Parathyroid adenoma (tissue), 2 donors: ENCODE results near the gene PLEKHA8.

Source experiments
- H2AFZ ChIP-seq: fragments of 300-600 bp; sonication (generic); one replicate; pipeline ENCODE4 v1.7.0; 2017; ENCODE audit warnings: antibody characterized with exemption, mild to moderate bottlenecking
- H3K27ac ChIP-seq: fragments of 300-600 bp; sonication (generic); one replicate; pipeline ENCODE4 v1.7.0; 2017
- H3K27me3 ChIP-seq: fragments of 300-600 bp; sonication (generic); one replicate; pipeline ENCODE4 v1.7.0; 2017; ENCODE audit warnings: low read length; ENCODE audit not compliant: control insufficient read depth, insufficient read depth
- H3K36me3 ChIP-seq: fragments of 300-600 bp; sonication (generic); one replicate; pipeline ENCODE4 v1.7.0; 2017; ENCODE audit warnings: low read length; ENCODE audit not compliant: control insufficient read depth, insufficient read depth
- H3K4me1 ChIP-seq: fragments of 300-600 bp; sonication (generic); one replicate; pipeline ENCODE4 v1.7.0; 2017; ENCODE audit warnings: control low read depth
- H3K4me2 ChIP-seq: fragments of 300-600 bp; sonication (generic); one replicate; pipeline ENCODE4 v1.7.0; 2017; ENCODE audit warnings: low read length
- H3K4me3 ChIP-seq: fragments of 300-600 bp; sonication (generic); one replicate; pipeline ENCODE4 v1.7.0; 2017; ENCODE audit warnings: low read depth, low read length
- H3K79me2 ChIP-seq: fragments of 300-600 bp; sonication (generic); one replicate; pipeline ENCODE4 v1.7.0; 2017; ENCODE audit warnings: control low read depth
- H3K9ac ChIP-seq: fragments of 300-600 bp; sonication (generic); one replicate; pipeline ENCODE4 v1.7.0; 2017; ENCODE audit warnings: mild to moderate bottlenecking
- H3K9me3 ChIP-seq: fragments of 300-600 bp; sonication (generic); one replicate; pipeline ENCODE4 v1.7.0; 2017; ENCODE audit warnings: low read length; ENCODE audit not compliant: control insufficient read depth
- TF ChIP-seq, protein P1 (sequence below): fragments of 300-600 bp; sonication (generic); IDR thresholded peaks from one replicate; pipeline ENCODE4 v1.7.0; 2017; ENCODE audit warnings: antibody characterized with exemption, mild to moderate bottlenecking
- donor health status: primary hyperparathyroidism.

PLEKHA8 gene

DNA sequence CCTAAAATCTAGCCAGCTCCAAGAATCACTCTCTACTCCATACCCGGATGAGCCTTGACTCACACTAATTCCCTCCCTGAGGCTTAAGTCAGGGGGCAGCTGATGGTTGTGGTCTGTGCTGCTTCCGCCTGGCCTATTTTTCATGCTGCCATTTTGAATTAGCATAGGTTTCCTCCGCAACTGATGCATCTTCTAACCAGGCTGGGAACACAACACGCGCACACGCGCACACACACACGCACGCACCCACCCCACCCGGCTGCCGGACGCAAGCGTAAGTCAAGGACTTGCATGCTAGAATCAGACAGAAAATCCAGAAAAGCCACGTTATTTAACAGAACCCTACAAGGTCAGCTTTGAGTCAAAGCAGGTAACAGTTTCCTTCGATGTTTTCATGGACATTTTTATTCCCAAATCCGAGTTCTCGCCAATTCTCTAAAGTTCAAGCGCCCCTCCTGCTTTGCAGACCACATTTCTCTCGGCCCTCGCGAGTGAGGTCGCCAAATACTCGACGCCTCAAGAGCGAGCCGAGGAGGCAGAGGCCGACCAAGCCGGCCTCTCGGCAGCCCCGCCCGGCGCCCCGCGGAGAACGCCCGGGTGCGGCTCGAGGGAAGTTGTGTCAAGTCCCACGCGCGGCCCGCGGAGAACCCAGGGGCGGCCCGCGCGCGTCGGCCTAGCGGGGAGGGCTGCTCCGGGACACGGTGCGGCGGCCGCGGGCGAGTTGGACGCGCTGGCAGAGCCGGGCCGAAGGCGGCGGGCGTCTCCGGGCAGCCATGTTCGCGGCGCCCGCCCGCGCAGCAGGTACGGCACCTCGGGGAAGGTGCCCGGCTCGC, 39.6 kb upstream of the PLEKHA8 start:
- Histone ChIP-seq H3K4me2 (peak overlapping the region; percentile 60), H3K9ac (no peak overlapping the region), H3K27ac (peak overlapping the region; percentile 81), H3K79me2 (peaks cover 26% of the 10 kb centered on the region), H3K4me3 (peak overlapping the region; percentile 76), H3K4me1 (peaks cover 2% of the 10 kb centered on the region), H3K9me3 (no peaks in the 10 kb centered on the region), H3K36me3 (no peaks in the 10 kb centered on the region), H3K27me3 (no peaks in the 10 kb centered on the region), H2AFZ (peak overlapping the region; percentile 75)
- TF ChIP-seq, protein P1, sequence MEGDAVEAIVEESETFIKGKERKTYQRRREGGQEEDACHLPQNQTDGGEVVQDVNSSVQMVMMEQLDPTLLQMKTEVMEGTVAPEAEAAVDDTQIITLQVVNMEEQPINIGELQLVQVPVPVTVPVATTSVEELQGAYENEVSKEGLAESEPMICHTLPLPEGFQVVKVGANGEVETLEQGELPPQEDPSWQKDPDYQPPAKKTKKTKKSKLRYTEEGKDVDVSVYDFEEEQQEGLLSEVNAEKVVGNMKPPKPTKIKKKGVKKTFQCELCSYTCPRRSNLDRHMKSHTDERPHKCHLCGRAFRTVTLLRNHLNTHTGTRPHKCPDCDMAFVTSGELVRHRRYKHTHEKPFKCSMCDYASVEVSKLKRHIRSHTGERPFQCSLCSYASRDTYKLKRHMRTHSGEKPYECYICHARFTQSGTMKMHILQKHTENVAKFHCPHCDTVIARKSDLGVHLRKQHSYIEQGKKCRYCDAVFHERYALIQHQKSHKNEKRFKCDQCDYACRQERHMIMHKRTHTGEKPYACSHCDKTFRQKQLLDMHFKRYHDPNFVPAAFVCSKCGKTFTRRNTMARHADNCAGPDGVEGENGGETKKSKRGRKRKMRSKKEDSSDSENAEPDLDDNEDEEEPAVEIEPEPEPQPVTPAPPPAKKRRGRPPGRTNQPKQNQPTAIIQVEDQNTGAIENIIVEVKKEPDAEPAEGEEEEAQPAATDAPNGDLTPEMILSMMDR, result no peak

DNA sequence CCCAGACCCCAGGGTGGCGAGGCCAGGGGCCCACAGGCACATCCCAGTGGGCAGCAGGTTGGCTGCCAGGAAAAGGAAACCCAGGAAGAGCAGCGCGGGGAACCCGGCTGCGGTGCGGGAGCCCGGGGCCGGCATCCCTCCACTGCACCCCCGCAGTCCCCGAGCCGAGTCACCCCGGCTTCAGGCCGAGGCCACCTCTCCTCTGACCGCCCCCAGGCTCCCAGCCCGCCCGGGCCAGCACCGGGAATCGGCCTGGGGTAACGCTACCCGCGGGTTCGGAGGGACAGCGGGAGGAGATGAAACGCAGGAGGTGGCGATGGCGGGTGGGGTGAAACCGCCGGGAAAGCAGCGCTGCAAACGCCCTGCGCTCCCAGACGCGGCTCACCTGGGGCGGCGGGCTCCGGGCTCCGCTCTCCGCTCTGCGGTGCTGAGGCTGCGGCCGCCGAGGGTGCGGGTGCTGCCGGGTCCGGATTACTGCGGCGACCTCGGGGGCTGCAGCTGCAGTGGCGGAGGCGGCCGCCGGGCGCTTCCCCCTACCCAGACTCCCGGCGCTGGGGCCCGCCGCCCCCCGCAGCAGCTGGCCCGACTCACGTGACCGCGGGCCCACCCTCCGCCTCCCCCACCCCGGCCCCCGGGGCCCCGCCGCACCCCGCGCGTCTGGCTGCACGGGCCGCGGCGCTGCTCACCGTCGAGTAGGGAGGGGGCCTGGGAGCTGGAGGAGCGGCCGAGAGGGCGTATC, 38.8 kb upstream of the PLEKHA8 start, which contains the start of gene SCRN1:
Gene SCRN1 (minus strand): TSS at position 545 of the 739 bp plus-strand sequence. CDS start 20,734 bp downstream, outside the sequence.
- H3K4me1 ChIP-seq, result peaks cover 2% of the 10 kb centered on the region
- no peaks in the 10 kb centered on the region for H3K36me3 ChIP-seq
- no peaks in the 10 kb centered on the region for H3K27me3 ChIP-seq
- no peaks in the 10 kb centered on the region for H3K9me3 ChIP-seq
- TF ChIP-seq, protein P1, result no peak
- H3K79me2 ChIP-seq, result peaks cover 23% of the 10 kb centered on the region
- H3K9ac ChIP-seq, result peak within 1 kb of the TSS; percentile 56
- H3K4me2 ChIP-seq, result peak within 1 kb of the TSS; percentile 60
- H3K27ac ChIP-seq, result peak within 1 kb of the TSS; percentile 81
- peak within 1 kb of the TSS; percentile 76 for H3K4me3 ChIP-seq
- H2AFZ ChIP-seq, result peak within 1 kb of the TSS; percentile 75

DNA sequence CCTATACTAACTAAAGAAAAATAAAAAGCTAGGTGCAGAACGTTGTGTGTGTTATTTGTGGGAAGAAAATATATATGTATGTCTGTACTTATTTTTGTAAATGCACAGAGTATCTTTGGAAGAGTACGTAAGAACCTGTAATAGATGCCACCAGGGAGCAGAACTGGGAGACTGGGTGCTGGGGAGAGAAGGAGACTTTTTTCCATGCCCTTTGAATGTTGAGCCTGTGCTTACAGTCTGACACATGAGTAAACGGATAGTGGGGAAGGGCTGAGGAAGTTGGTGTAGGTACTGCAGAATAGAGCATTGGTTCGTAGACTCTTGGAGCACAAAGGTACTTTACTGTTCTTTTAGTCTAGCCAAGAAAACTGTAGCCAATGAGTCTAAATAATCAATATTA, 37.3 kb upstream of the PLEKHA8 start:
- no peak overlapping the region for H3K27ac ChIP-seq

DNA sequence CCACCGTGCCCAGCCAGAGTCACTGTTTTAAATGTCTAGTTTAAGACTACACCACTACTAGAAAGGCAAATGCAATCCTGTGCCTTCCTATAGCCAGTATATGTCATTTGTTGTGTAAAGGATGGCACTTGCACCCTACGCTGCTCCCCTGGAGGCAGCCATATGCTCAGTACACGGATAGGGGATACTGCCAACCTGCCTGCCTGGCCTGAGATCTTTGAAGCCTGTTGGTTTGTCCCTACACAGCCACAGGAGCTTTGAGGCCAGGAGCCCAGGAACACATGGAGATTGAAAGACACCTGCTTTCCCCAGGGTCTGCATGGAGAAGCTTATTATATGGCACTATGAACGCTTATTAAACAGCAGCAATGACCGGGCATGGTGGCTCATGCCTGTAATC, 36.3 kb upstream of the PLEKHA8 start:
- TF ChIP-seq, protein P1, result no peak
- Histone ChIP-seq H3K79me2 (peaks cover 19% of the 10 kb centered on the region), H3K27ac (no peak overlapping the region), H3K4me3 (no peak overlapping the region), H3K36me3 (no peaks in the 10 kb centered on the region), H3K9ac (no peak overlapping the region), H3K4me1 (peaks cover 2% of the 10 kb centered on the region), H2AFZ (no peak overlapping the region), H3K9me3 (no peaks in the 10 kb centered on the region), H3K27me3 (no peaks in the 10 kb centered on the region), H3K4me2 (no peak overlapping the region)

More for the DNA sequence above, 37.3 kb upstream of the PLEKHA8 start:
- TF ChIP-seq, protein P1, result no peak
- Histone ChIP-seq H3K27me3 (no peaks in the 10 kb centered on the region), H3K4me2 (no peak overlapping the region), H3K36me3 (no peaks in the 10 kb centered on the region), H2AFZ (no peak overlapping the region), H3K79me2 (peaks cover 20% of the 10 kb centered on the region), H3K4me1 (peaks cover 2% of the 10 kb centered on the region), H3K4me3 (no peak overlapping the region), H3K9me3 (no peaks in the 10 kb centered on the region), H3K9ac (no peak overlapping the region)
